ENCODE data around the gene MT4.
A peak's percentile ranks its signal among the peaks of the same experiment; 100 is the strongest.

The MT4 gene

DNA sequence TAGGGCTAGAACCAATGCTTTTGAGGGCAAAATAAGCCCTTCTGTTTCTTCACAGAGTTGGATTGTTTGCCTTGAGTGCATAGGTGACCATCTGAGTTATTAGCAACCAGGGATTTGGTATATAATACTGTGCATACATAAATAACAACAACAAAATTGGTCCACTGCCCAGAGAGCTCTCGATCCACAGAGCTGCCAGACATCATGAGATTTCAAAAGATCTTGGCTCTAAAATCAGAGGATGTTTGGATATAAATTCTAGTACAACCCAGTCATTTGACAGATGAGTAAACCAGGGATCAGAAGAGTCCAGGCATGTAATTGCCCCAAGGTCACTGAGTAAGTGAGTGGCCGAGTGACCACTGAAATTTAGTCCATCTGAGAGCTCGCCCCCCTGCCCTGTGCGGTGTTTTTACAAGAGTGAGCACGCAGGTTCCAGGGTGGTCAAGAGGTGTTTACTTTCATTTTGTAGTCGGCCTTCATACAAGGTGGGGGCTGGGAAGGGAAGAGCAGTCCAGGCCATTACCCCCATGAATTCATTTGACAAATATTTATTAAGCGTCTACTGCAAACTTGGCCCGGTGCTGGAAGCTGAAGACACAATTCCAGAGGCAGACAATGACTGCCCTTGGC lies 41.7 kb downstream of the MT4 start:
- DNase-seq = no peak

DNA sequence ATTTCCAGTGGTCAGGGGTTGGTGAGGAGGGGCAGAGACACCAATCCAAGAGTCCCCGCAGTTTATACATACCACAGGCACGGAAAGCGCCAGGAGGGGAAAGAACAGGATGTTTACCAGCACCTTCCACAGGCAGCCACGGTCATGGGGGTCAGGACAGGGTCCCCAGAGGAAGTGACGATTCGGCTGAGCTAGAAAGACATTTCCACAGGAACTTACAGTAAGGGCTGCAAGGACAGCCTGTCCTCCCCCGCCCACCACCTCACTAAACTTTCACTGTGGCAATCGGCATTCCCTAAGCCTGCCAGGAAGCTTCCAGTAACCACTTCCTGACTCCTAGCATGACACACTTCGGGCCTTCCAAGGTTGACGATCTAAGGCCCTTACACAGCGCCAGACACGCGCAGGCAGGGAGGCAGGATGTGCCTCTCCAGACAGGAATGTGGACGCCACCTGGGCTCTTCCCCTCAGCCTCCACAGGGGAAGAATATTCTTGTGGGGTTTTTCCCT lies 42.3 kb downstream of the MT4 start:
- no peak for DNase-seq

DNA sequence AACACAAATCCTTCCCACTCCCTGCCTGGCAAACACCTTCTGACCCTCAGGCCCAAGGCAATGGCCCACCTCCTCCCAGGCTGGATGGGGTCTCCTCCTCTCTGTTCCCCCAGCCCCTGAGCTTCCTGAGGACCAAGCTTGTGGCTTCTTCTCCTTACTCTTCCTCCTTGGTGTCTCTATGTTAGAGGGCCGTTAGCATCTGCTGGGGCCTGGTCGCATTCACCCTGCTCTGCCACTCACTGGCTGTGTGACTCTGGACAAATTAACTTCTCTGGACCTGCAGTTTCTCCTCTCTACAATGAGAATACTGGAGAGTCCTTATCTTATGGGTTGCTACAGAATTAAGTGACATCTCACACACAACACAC lies 42.8 kb downstream of the MT4 start:
- no peak for DNase-seq

DNA sequence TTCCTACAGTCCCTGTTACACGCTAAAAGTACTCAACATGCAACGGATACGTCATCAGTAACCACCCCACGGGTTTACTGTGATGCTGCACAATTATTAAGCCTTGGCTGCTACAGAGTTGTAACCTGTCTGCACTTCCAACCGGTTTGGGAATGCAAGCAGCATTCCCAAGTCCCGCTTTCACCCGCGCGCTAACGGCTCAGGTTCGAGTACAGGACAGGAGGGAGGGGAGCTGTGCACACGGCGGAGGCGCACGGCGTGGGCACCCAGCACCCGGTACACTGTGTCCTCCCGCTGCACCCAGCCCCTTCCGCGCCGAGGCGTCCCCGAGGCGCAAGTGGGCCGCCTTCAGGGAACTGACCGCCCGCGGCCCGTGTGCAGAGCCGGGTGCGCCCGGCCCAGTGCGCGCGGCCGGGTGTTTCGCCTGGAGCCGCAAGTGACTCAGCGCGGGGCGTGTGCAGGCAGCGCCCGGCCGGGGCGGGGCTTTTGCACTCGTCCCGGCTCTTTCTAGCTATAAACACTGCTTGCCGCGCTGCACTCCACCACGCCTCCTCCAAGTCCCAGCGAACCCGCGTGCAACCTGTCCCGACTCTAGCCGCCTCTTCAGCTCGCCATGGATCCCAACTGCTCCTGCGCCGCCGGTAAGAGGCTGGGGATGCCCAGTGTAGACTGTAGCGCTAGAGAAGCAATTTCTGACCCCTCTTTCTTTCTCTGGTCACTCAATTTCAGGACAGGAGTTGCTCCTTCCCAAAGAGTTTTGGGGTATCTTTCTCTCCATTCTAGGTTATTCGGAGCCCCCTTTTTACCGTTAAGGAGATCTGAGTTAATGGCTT lies 43.4 kb downstream of the MT4 start, which contains the start of gene MT2A:
MT2A (plus strand) TSS at position 542 of the 833 bp plus-strand sequence; CDS start at position 614, 72 bp downstream.
- peak; percentile 91 for DNase-seq

DNA sequence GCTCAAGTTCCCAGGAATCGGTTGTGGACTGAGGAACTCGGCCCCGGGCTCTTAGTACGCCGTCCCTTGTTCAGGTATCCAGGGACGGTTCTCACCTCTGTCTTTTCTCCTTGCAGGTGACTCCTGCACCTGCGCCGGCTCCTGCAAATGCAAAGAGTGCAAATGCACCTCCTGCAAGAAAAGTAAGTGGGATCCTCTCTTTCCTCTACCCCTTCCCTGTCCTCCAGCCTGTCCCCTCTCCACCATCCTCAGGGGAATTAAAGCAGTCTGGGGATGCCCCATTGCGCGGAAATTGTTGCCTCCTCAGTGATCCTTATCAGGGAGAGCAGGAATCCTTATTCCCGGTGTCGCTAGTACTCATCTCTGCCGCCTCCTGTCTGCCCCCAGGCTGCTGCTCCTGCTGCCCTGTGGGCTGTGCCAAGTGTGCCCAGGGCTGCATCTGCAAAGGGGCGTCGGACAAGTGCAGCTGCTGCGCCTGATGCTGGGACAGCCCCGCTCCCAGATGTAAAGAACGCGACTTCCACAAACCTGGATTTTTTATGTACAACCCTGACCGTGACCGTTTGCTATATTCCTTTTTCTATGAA lies 44.1 kb downstream of the MT4 start:
- DNase-seq = no peak

DNA sequence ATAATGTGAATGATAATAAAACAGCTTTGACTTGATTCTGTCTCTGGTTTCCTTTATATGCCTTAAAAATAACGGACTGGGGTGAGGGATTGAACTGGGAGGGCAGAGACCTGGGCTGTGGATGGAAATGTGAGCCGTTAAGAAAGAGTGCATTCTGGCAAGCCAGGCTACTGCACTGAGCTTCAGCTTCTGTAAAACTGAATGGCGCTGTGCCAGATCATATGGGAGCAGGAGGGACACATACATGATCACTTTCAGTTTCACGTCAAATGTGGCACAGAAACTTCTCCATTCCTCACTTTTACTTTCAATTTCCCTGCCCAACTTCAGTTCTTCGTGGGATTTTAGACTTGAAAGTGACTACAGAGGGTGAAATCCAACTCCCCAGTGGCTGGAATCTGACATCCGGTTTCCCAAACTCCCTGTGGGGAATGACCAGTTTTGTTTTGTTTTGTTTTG lies 44.6 kb downstream of the MT4 start:
- peak; percentile 69 for DNase-seq

DNA sequence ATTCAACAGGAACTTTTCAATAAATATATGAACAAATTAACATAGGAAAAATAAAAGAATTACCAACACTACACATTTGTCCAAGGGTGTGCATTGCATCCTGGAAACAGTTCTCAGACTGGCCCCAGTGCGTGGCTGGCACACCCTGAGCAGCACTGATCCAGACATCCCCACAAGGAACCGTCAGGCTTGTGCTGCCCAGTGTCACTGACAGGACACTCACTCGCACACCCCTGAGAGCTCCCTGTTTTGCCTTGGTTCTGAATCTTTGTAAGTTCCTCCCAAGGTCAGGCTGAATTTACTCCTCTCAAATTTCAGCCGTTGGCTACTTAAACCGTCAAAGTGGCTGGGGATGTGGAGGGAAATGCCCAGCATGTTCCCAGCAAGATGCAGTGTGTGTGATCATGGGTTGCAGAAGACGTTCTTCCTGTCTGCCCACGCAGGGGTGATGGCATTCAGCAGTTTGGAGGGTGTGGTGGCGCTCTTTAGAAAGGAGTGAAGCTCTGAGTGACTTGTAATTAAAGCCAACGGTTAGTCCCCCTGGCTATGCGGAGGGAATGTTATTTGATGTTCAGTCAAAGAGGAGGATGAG lies 45.2 kb downstream of the MT4 start:
- peak; percentile 79 for DNase-seq

DNA sequence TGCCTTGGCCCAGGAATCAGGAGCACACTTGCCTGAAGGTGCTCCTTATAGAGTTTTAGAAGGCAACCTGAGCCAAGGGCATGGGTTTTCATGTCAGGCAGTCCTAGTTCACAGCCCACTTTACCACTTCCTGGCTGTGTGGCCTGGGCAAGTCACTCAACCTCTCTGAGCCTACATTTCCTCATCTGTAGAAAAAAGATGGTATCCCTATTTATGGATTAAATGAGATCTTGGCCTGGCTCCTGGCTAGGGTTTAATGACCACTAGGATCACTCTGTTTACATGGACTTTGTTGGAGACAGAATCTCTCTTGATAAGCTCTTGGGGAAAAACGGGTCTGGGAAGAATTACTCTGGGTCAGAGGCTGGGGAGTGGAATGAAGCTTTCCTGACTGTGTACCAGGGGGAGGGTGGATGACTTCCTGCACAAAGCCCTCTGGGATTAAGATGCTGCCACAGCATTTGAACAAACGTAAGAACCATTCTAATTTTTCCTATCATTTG lies 45.8 kb downstream of the MT4 start:
- no peak for DNase-seq

DNA sequence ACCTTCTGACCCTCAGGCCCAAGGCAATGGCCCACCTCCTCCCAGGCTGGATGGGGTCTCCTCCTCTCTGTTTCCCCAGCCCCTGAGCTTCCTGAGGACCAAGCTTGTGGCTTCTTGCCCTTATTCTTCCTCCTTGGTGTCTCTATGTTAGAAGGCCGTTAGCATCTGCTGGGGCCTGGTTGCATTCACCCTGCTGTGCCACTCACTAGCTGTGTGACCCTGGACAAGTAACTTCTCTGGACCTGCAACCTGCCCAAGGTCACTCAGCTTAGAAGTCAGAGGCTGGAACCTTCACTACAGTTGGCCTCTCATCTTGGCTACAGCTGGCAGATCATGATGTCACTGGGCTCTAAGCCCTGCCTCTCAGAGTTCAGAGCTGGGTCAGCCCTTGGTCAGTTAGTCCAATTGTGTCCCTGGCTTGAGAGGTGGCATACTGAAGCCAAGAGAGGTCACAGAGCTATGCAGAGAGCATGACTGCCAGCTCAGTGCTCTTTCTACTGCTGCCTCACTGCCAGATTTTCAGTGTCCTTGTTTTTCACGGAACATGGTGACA lies 46.5 kb downstream of the MT4 start:
- DNase-seq = no peak

DNA sequence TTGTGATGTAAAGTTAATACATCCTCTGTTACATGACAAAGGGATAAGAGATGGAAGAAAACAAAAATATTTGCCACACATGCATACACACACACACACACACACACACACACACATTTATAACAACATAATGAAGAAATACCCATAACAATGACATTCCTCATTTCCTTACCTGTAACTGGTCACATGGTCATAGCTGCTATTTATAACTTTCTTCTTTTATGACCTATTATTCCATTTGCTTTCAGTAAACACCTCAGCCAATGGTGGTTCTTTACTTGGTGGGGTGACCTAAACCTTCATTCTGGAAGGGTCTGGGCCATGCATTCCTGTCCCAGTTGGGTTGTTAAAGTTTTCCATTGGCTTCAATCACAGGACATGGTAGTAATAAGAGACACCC lies 48.8 kb downstream of the MT4 start:
- DNase-seq = no peak

DNA sequence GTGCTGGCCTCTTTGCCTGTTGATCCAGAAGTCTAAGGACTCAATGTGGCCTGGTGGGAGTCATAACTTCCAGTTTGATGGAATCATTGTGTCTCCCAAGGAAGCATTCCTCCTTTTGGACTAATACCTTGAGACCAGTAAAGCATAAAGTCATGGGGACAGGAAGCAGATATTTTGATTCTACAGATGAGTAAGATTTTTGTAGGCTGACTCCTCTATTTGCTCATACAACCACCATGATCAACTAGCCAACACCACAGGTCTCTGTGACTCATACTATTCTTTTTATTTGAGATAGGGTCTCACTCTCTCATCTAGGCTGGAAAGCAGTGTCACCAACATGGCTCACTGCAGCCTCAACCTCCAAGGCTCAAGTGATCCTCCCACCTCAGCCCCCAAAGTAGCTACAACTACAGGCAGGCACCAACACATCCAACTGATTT lies 49.7 kb downstream of the MT4 start:
- DNase-seq = no peak

DNA sequence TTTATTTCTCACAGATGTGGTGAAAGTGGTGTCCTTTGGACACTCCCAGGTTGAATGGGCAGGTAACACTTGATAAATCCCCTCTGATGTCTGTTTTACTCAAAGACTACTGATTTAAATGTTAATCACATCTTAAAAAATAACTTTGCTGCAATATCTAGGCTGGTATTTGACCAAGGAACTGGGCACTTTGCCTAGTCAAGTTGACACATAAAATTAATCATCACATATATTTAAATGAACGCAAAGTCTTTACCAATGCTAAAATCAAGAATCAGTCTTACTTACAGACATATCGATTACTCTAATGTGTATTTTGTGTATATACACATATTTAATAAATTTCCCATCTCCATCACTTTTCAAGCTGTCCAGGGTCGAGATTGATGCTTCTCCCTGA lies 50.5 kb downstream of the MT4 start:
- no peak for DNase-seq

DNA sequence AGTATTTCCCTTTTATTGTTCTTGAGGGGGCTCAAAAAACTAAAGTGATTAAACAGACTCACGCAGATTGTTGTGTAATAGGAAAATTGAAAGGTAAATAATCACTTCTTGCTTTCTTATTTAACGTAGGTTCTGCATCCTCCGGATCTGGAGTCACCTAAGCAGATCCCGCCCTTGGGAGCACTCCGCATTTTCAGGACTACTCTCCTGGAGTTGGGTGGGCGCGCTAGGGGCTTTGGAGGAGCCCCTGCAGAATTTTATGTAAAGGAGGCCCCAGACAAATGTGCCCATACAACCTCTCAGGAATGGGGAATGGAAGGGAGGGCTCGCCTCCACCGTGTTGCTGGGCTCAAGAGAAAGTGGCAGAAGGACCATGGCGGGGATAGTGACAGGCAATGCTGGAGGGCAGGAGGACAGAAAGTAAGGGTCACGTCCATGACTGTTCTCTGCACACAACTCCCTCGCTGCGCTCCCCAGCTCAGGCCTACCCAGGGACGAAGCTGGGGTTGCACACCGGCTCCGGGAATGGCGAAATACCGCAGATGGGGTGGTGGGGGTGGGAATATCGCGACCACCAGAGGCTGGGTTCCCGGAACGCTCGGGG lies 51.8 kb downstream of the MT4 start:
- no peak for DNase-seq

DNA sequence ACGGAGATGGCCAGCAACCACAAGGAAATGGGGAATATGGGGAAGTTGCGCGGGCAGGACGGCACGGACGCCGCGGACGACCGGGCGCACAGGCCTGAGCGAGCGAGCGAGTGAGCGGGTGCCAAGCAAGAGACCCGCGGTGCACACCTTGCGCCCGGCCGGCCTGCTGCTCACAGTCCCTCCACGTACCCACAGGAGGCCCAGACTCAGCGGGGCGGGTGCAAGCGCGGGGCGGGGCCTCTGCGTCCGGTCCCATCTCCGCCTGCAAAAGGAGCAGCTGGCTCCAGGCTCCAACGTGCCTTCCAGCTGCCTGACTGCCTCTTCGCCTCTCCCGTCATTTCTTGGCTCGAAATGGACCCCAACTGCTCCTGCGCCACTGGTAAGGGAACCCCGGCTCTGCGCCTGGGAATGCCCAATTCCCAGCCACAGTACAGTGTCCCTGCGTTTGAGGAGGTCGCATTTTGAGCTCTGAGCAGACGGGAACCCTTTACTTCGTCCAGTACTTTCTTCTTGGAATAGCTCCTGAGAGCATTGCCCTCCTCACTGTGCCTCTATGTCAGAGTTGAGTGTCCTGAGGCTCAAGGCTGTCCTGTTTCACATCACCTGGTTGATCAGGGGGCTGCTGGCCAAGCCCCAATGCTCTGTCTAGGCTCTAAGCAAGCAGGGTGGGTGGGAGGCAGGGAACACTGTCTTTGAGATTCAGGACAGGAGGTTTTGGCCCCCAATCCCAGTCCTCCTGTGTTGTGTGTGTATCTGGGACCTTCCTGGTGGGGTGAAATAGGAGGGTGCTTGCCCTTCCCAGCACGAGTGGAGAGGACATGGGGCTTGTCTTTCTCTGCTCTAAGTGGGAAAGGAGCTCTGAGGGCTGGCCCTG lies 52.6 kb downstream of the MT4 start:
- peak; percentile 34 for DNase-seq

DNA sequence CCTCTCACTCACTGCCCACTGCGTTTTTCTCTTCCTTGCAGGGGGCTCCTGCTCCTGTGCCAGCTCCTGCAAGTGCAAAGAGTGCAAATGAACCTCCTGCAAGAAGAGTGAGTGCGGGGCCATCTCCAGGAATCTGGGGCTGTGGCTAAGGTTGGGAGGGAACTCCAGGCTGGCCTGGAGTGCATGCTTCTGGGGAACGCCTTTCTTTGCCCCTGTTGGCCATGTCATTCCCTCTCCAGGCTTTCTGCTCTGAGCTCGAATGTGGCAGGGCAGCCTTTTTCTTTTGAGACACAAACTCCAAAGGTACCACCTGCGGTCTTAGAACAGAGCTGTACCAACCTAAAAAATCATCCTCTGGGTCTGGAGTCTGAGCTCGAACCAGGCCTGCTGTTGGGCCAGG lies 53.3 kb downstream of the MT4 start:
- no peak for DNase-seq

All from activated naive CD4-positive, alpha-beta T cell treated with Interleukin-2 at 50 U/mL for 16 hours (primary cell).